GM12891 (cell line): ENCODE data around the gene GVQW3.

ENCODE experiments used
- POLR2A ChIP-seq: IDR thresholded peaks from 2 replicates; pipeline ENCODE4 v1.6.1; 2011; ENCODE audit warnings: low read depth, low read length, control low read depth
- POLR2AphosphoS5 ChIP-seq: IDR thresholded peaks from 2 replicates; pipeline ENCODE4 v1.6.1; 2011; ENCODE audit warnings: low read depth, low read length, control low read depth

- no peak for TF ChIP-seq POLR2AphosphoS5
- TF ChIP-seq POLR2A, result no peak
These were observed 1.1 kb downstream of the GVQW3 start for GRCh38 chr11:76382209-76382608.
